HL-60 (cell line): ENCODE data around the gene ARMC2.

Experiments
- DNase-seq, 2 experiments: peaks; one replicate each; pipeline ENCODE4 v3.0.0-alpha.2; 2010 to 2020; ENCODE audit warnings: low read depth in 1 of 2, low spot score in 1 of 2
- H3K27ac ChIP-seq: fragments of 250-450 bp; sonication (Bioruptor Pico); replicated peaks from 2 replicates; pipeline ENCODE4 v1.5.1; 2020; ENCODE audit warnings: mild to moderate bottlenecking, moderate library complexity
- H3K27me3 ChIP-seq: fragments of 250-450 bp; sonication (Bioruptor Pico); 2 replicates; pipeline ENCODE4 v1.5.1; 2021; ENCODE audit warnings: mild to moderate bottlenecking, moderate library complexity; ENCODE audit not compliant: insufficient read depth, poor library complexity, severe bottlenecking
- H3K4me3 ChIP-seq: replicated peaks from 2 replicates; pipeline ENCODE4 v1.5.1; 2011; ENCODE audit warnings: mild to moderate bottlenecking, control low read depth, low read length; ENCODE audit not compliant: insufficient read depth
- CTCF ChIP-seq: IDR thresholded peaks from one replicate; pipeline ENCODE4 v1.5.1; 2011; ENCODE audit warnings: low read length, control low read depth, inconsistent platforms; ENCODE audit not compliant: insufficient read depth
- GABPA ChIP-seq: IDR thresholded peaks from 2 replicates; pipeline ENCODE4 v1.6.1; 2012; ENCODE audit warnings: low read depth
- POLR2AphosphoS5 ChIP-seq: IDR thresholded peaks from 2 replicates; pipeline ENCODE4 v1.6.1; 2012; ENCODE audit warnings: low read depth
- REST ChIP-seq: IDR thresholded peaks from 2 replicates; pipeline ENCODE4 v1.6.1; 2012; ENCODE audit warnings: low read depth; ENCODE audit not compliant: insufficient replicate concordance
- SPI1 ChIP-seq: IDR thresholded peaks from 2 replicates; pipeline ENCODE4 v1.6.1; 2012; ENCODE audit warnings: low read depth, mild to moderate bottlenecking, borderline replicate concordance

ARMC2 gene

GRCh38 chr6:109002051-109002697, 154.0 kb downstream of the ARMC2 start:
- H3K27ac ChIP-seq, result no peak overlapping the region
- H3K4me3 ChIP-seq, result no peak overlapping the region
- DNase-seq, result no peak
- no peaks in the 10 kb centered on the region for H3K27me3 ChIP-seq
- TF ChIP-seq POLR2AphosphoS5, result no peak
- TF ChIP-seq SPI1, result no peak
- no peak for TF ChIP-seq REST
- TF ChIP-seq CTCF, result no peak
- no peak for TF ChIP-seq GABPA

- TF ChIP-seq POLR2AphosphoS5 (no peak), CTCF (no peak), SPI1 (no peak)
- no peaks in the 10 kb centered on the region for H3K27me3 ChIP-seq
- no peak overlapping the region for H3K27ac ChIP-seq
- no peak for DNase-seq
- H3K4me3 ChIP-seq, result no peak overlapping the region
Observed at GRCh38 chr6:109002882-109003281, 154.7 kb downstream of the ARMC2 start.

GRCh38 chr6:109006818-109007217, 158.6 kb downstream of the ARMC2 start:
- Histone ChIP-seq H3K27me3 (no peaks in the 10 kb centered on the region), H3K4me3 (no peak overlapping the region), H3K27ac (no peak overlapping the region)
- no peak for DNase-seq
- TF ChIP-seq REST, result no peak
- no peak for TF ChIP-seq GABPA
- TF ChIP-seq SPI1, result no peak
- no peak for TF ChIP-seq CTCF
- no peak for TF ChIP-seq POLR2AphosphoS5

- TF ChIP-seq SPI1 (no peak), REST (no peak), POLR2AphosphoS5 (no peak), GABPA (no peak), CTCF (no peak)
- no peak for DNase-seq
- Histone ChIP-seq H3K27me3 (no peaks in the 10 kb centered on the region), H3K27ac (no peak overlapping the region), H3K4me3 (no peak overlapping the region)
Observed at GRCh38 chr6:109007521-109007920, 159.3 kb downstream of the ARMC2 start.
